Activated CD8-positive, alpha-beta memory T cell treated with anti-CD3 and anti-CD28 coated beads, Interleukin-2, amount 50 U/mL, for 24 hours (primary cell): ENCODE measurements around the gene SYNJ2.

Source experiments
- DNase-seq: peaks from one replicate; pipeline ENCODE4 v3.0.0-alpha.2; 2020; ENCODE audit errors: extremely low read depth

The SYNJ2 gene

DNA sequence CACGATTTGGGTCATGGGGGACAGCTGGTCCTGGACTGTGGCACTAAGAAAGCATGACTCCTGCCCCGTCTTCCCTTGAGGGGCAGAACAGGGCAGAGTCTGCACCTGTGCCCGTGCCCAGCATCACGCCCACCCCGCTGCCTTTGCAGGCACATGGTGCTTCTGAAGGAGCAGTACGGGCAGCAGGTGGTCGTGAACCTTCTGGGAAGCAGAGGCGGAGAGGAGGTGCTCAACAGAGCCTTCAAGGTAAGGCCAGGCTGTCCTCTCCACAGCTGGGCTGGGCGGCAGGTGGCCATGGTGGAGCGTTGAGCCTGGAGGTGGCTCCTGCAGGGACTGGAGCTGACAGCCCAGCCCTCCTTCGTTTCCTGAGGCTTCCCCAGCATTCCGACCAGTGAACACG, 77.4 kb downstream of the SYNJ2 start:
- no peak for DNase-seq

DNA sequence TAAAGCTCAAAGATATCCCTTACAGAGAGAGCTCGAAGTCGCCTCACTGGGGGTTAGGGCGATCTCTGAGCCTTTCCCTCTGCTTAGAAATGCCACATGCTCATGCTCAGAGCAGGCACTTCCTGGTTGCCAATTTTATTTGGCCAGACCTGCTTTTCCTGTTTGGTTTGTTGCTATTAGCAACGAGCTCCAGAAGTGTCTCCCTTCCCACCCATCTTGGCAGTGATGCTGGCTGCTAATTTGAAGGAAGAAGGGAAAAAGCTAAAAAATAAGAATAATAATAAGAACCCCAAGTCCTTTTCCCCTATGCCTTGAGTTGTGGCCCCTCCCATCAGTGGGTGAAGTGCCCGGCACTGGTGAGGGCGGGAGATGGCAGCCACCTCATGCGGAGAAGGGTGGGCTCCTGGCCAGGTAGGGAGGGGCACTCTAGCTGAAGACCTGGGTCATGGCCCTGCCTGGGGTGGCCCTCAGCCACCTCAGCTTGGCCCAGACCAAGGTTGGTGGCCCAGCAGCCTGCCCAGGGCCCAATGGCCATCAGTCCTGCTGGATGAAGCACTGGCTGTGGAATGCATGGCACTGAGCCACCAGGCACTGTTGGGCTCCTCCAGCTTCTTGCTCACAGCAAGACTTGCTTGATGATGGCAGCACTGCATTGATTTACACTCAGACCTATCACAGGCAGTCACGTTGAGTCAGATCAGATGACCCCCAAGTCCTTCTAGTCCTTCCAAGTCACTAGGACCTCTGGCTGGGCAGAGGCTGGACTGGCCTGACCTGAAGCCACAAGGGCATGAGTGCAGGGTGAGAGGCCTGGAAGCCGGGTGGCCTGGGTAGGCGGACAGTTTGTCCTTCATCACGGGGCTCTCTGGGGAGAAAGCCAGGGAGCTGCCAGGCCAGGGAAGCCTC, 79.0 kb downstream of the SYNJ2 start:
- DNase-seq = no peak

DNA sequence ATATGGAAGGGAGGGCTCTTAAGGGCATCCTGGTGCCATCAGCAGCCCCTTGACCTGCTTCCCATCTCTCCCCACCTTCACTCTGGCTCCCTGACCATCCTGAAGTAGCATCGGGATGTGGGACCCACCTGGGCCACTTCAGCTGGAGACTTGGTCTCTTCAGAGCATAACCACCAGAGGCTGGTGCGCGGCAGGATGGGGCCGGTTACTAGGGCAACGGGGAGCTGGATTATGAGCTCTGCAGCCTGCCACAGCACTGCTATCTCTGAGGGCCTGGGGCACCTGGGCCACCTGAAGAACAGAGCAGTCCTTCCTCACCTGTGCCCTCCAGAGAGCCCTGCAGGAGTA, 79.7 kb downstream of the SYNJ2 start:
- no peak for DNase-seq

DNA sequence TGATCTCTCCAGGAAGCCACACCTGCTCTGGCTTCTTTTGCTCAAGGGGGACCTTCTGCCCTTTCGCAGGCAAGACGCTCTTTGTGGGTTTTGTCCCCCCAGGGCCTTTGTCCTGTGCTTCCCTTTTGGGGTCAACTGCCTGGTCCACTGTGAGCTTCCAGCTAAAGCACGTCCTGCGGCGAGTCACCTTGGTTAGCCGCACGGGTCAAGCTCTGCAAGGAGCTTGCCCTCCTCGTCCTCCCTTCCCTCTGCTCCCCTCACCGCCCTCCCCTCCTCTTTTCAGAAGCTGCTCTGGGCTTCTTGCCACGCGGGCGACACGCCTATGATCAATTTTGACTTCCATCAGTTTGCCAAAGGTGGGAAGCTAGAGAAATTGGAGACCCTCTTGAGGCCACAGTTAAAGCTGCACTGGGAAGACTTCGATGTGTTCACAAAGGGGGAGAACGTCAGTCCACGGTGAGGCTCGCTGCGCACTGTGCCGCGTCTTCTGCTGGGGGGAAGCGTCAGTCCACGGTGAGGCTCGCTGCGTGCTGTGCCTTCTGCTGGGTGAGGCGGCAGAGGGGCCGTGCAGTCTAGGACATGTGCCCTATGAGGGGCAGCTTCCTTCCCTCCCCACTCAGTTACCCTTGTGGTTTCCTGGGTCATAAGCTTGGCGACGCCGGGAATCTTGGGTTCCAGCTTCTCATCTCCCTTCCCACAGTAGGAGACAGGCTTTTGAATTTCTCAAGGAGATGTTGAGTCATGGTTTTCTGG, 80.2 kb downstream of the SYNJ2 start:
- no peak for DNase-seq

DNA sequence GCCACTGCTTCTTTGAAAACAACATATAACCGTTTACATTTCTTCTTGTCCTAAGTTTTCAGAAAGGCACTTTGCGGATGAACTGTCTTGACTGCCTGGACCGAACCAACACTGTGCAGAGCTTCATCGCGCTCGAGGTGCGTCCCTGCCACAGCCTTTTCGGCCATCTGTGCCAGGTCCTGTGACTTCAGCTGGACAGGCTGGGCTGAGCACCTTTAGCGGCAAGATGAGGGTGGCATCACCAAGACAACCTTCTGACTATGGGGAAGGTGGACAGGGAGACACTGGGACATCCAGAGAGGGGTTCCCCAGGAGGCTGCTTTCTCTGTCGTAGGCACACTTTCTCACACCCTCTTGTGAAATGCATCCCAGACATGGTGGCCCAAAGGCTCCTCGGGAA, 82.1 kb downstream of the SYNJ2 start:
- DNase-seq = no peak

DNA sequence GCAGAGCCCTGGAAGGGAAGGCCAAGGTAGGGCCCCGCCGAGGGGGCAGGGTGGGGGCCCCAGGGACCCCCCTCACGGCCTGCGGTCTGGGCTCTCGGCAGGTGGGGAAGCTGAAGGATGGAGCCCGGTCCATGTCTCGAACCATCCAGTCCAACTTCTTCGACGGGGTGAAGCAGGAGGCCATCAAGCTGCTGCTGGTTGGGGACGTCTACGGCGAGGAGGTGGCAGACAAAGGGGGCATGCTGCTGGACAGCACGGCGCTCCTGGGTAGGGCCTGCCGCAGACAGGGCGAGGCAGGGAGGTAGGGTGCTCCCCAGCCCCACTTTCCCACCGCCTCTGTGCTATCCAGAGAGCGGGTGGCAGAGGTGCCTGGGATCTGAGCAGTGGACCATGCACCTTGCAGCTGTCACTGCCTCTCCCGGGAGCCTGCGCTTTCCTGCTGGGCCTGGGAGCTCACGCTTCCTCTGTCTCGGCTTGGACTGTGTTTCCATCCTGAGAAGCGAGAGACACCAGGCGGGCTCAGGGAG, 83.1 kb downstream of the SYNJ2 start:
- DNase-seq = no peak

DNA sequence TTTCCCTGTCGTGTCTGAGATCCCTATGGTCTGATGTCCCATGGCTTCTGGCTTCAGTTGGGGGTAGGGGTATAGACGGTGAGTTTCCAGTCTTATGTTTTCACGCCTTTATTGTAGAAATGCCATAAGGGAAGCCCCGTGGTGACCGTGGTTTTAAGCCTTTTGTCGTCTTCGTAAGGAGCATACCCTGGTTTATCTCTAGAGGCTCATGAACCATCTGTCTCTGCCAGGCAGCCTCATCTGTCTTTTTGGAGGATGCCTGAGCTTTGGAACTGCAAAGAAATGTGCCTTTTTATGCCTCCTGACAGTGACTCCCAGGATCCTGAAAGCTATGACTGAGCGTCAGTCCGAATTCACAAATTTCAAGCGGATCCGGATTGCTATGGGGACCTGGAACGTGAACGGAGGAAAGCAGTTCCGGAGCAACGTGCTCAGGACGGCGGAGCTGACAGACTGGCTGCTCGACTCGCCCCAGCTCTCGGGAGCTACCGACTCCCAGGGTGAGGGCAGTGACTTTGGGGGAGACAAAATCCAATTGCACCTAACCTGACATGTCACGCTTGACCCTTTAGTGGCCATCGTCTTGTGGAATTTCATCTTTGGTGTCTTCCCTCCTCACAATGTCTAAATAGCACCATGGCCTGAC, 84.6 kb downstream of the SYNJ2 start:
- DNase-seq = no peak

DNA sequence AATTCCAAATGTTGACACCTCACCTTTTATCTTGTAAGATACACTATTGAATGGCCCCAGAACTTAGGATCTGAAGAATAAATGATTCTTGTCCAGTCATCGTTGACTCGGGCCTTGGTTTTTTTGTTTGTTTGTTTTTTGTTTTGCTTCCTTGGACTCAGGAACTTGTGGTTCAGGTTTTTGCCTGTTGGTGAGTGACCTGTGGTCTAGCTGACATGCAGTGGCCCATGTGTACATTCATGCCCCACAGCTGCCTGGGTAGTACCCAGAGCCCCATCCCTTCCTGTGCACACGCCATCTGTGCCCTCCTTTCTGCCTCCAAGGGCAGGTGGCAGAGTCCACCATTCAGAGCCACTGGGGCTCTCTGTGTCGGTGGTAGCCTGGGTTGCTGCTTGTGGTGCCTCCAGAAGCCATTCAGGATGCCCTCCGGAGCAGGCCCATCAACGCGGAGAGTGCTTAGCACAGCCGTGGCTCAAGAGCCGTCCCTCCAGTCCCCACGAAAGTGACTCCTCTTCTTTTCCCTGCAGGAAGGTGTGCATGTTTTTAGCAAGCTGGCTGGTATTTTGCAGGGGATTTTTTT, 85.9 kb downstream of the SYNJ2 start:
- no peak for DNase-seq

DNA sequence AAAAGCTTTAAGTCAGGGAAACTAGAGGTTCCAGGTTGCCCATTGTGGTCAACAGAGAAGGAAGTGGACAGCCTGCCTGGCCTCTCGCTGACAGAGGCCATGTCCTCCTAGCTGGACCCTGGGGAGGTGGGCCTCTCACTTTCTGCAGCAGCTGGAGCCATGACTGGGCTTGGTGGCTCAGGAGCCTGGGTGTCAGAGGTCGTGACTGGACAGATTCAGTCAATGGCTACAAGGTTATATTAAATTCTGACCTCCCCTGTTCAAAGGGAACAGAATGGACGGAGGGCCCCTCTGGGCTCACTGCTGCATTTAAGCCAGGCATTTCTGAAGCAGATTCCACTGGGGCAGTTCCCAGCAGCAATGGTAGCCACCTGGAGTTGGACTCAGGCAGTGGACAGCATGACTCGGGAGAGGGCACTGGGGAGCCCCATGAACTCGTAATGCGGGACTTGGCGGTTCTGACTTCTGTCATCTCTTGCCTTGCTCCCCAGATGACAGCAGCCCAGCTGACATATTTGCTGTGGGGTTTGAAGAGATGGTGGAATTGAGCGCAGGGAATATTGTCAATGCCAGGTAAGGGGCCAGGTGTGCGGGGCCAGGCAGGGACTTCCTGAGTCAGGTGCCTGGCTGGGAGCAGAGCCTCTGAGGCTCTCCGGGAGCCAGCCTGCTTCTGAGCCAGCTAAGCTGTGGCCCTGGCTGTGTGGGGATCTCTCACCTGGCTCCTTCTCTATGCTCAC, 86.7 kb downstream of the SYNJ2 start:
- no peak for DNase-seq

DNA sequence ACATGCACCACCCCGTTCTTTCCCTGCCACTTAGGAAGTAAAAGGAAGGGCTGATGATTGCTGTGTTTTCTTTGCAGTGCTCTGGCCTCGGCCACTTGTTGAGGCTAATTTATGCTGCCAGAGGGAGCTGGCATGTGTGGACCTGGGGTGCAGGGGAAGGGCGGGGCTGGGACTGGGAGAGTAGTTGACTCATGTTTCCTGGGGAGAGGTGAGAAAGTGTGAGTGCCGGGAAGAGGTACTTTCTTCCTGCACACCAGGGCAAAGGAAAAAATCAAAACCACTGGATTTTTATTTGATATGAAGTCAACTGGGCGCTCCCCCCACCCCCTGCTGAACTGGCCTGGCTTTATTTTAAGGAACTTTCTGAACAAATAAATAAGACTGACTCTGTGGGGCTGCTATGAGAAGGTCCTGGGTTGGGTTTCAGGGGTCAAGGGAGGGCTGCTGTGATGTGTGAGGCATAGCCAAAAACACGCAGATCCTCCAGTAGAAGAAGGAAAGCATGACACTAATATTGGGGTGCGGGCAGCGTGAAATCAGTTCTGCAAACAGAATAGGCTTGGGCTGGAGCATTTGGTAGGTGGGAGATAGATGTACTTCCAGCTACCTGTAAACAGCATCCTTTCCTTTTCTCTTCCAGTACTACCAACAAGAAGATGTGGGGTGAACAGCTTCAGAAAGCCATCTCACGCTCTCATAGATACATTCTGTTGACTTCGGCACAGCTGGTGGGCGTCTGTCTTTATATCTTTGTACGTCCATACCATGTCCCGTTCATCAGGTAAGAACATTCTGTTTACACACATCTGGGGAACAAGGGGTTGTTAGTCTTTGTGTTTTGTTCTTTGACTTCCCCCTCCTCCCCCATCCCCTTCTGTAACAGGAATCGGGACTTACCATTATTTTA, 87.5 kb downstream of the SYNJ2 start:
- no peak for DNase-seq

DNA sequence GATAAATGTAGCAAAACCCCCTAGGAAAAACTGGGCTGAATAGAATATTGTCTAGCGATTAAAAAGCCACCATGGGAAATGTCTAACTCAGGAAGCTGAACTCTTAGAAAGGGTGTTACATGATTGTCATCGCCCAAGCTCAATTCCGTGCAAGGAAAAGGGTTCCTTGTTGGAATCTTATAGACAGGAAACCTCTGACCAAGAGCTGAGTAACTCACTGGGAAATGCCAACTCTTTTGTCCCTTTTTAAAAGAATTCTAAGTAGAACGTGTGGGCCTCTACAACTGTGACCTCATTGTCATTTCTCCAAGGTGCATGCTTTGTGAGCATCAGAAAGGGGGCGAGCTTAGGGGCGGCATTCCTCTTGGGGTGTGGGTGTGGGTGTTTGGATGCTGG, 88.1 kb downstream of the SYNJ2 start:
- no peak for DNase-seq

DNA sequence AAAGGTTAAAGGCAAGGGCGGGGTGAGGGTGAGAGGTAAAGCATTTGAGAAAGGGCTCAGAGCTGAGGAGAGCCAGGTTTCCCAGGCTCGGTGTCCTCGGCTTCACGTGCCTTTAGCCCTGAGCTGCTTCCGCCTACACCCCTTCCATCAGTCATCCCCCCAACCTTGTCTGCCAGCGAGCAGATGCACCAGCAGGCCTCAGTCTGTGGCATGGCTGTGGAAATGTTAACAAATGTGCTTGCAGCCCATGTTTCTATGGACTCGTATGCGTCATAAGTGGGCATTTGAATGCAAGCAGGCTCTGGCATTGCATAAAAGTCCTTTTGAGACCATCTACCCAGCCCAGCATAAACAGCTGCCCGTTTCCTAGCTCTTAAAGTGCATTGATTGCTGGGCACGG, 88.8 kb downstream of the SYNJ2 start:
- no peak for DNase-seq

DNA sequence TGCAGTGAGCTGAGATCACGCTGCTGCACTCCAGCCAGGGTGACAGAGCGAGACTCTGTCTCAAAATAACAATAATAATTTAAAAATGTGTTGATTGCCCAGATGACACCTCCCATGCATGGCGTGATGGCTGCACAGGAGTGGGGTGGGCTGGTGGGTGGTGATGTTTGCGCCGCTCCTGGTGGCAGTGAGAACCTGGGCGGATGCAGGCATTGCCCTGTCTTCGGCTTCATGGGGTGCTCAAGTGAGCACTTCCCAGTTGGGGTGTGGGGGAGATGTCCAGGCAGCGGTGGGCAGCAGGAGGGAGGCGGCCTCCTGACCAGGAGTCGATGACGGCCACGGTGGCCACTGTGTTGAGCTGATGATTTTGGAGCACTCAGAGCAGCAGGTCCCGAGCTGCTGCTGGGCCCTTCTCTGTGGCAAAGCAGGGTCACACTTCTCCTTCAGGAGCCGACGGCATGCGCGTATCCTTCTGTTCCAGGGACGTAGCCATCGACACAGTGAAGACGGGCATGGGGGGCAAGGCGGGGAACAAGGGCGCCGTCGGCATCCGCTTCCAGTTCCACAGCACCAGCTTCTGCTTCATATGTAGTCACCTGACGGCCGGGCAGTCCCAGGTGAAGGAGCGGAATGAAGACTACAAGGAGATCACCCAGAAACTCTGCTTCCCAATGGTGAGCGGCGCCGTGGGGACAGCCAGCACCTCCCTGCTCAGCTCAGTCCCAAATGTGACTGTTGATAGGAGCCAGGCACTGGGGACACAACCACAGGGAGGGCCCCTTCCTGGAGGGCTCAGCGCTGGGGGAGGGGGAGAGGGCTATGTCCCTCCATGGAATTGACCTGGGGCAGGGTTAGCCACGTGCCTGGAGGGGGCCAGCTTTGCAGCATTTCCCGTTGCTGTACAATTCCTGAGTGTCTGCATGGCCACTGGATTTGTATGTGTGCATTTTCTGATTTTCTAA, 89.7 kb downstream of the SYNJ2 start:
- DNase-seq = no peak

DNA sequence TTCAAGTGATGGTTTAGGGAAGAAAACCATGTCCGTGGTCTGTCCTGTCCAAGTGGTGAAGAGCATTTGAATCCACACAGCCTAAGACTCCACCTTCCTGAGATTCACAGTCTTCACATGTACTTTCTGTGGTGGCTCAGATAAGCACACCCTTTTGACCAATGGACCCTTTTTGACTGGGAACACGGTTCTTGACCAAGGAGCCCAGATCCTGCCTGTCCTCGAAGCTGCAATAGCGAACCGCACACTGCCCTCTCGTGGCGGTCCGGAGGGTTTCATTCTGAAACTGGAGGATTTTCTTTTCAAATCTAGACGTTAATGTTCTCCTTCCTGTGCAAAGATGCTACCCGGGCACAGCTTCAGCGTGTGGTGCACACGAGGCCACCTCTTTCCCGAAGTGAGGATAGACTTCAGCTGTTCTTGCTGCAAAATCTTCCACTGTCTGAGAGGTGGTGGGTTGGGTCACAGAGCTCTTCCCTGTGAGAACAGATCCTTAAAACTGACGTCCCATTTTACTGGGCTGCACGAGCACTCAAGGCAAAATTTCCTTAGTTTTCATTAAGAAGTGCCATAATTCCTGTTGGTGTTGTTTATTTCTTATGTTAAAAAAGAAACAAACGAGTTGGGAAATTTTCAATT, 90.5 kb downstream of the SYNJ2 start:
- DNase-seq = peak; percentile 27

DNA sequence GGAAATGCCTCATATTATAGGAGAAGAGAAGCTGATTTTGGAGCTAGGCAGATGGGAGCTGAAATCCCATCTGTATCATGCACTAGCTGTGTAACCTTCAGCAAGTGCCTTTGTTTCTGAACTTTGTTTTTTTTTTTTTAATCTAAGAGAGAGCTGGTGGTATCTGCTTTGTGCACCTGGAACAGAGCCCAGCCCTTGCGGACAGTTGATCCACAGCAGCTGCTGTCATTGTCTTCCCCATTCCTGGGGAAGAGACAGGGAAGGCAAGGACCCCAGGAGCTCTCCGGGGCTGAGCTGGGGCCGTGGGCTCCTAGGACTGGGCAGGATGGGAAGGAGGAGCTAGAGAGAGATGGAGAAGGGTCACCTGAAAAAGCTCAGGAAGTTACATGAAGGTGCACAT, 92.1 kb downstream of the SYNJ2 start:
- no peak for DNase-seq

DNA sequence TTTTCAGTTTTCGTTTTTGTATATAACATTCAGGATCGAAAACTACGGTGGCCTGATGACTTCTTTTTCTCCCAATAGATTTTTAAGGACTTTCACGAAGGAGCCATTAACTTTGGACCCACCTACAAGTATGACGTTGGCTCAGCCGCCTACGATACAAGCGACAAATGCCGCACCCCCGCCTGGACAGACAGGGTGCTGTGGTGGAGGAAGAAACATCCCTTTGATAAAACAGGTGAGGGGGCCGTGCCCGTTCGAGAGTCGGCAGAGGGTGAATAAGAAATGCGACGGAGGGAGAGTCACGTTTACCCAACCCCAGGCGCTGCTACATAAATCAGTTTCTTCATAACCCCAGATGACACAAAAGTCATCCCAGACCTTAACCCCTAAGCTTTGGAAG, 94.9 kb downstream of the SYNJ2 start:
- DNase-seq = no peak

DNA sequence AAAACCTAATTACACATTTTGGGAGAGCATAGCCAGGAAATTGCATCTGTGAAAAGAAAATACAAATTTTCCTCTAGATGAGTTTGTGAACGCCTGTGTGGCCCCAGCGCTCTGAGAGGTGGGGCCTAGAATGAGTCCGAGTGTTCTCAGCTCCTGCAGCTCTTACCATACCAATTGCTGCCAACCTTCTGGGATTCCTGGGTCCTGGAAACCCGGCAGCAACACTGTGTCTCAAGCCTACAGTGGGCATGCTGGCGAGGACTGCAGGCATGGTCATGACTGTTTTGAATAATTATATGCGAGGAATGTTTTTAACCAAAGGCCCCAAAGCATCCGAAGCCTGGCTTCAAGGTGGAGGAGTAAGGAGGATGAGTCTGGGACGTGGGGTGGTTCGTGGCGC, 96.0 kb downstream of the SYNJ2 start:
- DNase-seq = no peak

DNA sequence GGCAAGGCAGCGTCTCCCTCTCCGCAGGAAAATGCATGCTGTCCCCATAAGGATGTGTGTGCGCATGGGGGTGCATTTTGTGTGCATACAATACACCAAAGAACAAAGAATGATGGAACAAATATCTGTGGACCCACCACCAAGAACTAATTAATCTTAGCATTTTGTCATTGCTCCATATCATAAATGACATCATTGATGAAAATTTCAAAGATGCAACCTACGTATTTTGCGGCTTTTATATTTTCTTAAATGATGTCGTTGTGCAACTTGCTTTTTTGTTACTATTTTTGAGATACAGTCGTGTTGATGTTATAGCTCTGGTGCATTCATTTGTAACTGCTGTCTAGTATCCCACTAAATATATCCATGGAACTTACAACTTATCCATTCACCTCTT, 96.7 kb downstream of the SYNJ2 start:
- no peak for DNase-seq
